ENCODE measurements around the gene RHOBTB1.
"Not testable (repeated sequence)": the region's sequence is repeated elsewhere in the genome, so short reads cannot be mapped to it uniquely, and the experiment has no call there.

RHOBTB1 gene

GRCh38 chr10:60862517-60862916 lies 81.5 kb downstream of the RHOBTB1 start:
- DNase-seq, result no peak

- DNase-seq, result no peak
Observed at GRCh38 chr10:60856405-60856804, 87.6 kb downstream of the RHOBTB1 start.

- no peak for DNase-seq
Observed at GRCh38 chr10:60853637-60854036, 90.3 kb downstream of the RHOBTB1 start.

GRCh38 chr10:60853107-60853506 lies 90.9 kb downstream of the RHOBTB1 start:
- no peak for DNase-seq

GRCh38 chr10:60849740-60850139 lies 94.2 kb downstream of the RHOBTB1 start:
- DNase-seq, result no peak

- DNase-seq, result no peak
Observed at GRCh38 chr10:60849217-60849616, 94.8 kb downstream of the RHOBTB1 start.

GRCh38 chr10:60848680-60849079 lies 95.3 kb downstream of the RHOBTB1 start:
- no peak for DNase-seq

- DNase-seq, result no peak
Observed at GRCh38 chr10:60848126-60848525, 95.9 kb downstream of the RHOBTB1 start.

GRCh38 chr10:60846173-60846572 lies 97.8 kb downstream of the RHOBTB1 start:
- no peak for DNase-seq

GRCh38 chr10:60845038-60845437 lies 98.9 kb downstream of the RHOBTB1 start:
- DNase-seq, result no peak

GRCh38 chr10:60842694-60843093 lies 101.3 kb downstream of the RHOBTB1 start:
- DNase-seq, result no peak

GRCh38 chr10:60841227-60841626 lies 102.8 kb downstream of the RHOBTB1 start:
- not testable (repeated sequence) for DNase-seq

GRCh38 chr10:60835049-60835448 lies 108.9 kb downstream of the RHOBTB1 start:
- DNase-seq, result no peak

GRCh38 chr10:60834401-60834800 lies 109.6 kb downstream of the RHOBTB1 start:
- no peak for DNase-seq

GRCh38 chr10:60832136-60832535 lies 111.8 kb downstream of the RHOBTB1 start:
- not testable (repeated sequence) for DNase-seq

GRCh38 chr10:60828489-60828852 lies 115.5 kb downstream of the RHOBTB1 start:
- DNase-seq, result no peak

GRCh38 chr10:60827791-60828488 lies 116.0 kb downstream of the RHOBTB1 start:
- DNase-seq, result no peak

GRCh38 chr10:60825520-60825919 lies 118.5 kb downstream of the RHOBTB1 start:
- DNase-seq, result no peak

GRCh38 chr10:60823324-60823723 lies 120.7 kb downstream of the RHOBTB1 start:
- DNase-seq, result no peak

GRCh38 chr10:60822809-60823208 lies 121.2 kb downstream of the RHOBTB1 start:
- DNase-seq, result no peak

GRCh38 chr10:60821656-60822055 lies 122.3 kb downstream of the RHOBTB1 start:
- no peak for DNase-seq

- no peak for DNase-seq
Observed at GRCh38 chr10:60820093-60820754, 123.8 kb downstream of the RHOBTB1 start.

Data from T-helper 9 cell (primary cell).